Uterine smooth muscle cell (primary cell): ENCODE measurements around the gene MRGPRG. TPM values are rescaled to one million over a fixed set of nuclear protein-coding genes. Genes with fewer than 3 reads are reported as not detected.

ENCODE experiments used
- total RNA-seq: library from RNA; depleted of rRNA; stranded (reverse); fragments of >200 nt; gene quantifications from 2 replicates; pipeline ENCODE4 v1.2.3, GENCODE V29; 2014

Gene MRGPRG, protein sequence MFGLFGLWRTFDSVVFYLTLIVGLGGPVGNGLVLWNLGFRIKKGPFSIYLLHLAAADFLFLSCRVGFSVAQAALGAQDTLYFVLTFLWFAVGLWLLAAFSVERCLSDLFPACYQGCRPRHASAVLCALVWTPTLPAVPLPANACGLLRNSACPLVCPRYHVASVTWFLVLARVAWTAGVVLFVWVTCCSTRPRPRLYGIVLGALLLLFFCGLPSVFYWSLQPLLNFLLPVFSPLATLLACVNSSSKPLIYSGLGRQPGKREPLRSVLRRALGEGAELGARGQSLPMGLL
- not detected in 2 replicates for total RNA-seq

GRCh38 chr11:3218483-3219280 lies at the start of gene MRGPRG:
MRGPRG (minus strand) TSS chr11:3218813; CDS start chr11:3218813, 0 bp downstream.

DNA sequence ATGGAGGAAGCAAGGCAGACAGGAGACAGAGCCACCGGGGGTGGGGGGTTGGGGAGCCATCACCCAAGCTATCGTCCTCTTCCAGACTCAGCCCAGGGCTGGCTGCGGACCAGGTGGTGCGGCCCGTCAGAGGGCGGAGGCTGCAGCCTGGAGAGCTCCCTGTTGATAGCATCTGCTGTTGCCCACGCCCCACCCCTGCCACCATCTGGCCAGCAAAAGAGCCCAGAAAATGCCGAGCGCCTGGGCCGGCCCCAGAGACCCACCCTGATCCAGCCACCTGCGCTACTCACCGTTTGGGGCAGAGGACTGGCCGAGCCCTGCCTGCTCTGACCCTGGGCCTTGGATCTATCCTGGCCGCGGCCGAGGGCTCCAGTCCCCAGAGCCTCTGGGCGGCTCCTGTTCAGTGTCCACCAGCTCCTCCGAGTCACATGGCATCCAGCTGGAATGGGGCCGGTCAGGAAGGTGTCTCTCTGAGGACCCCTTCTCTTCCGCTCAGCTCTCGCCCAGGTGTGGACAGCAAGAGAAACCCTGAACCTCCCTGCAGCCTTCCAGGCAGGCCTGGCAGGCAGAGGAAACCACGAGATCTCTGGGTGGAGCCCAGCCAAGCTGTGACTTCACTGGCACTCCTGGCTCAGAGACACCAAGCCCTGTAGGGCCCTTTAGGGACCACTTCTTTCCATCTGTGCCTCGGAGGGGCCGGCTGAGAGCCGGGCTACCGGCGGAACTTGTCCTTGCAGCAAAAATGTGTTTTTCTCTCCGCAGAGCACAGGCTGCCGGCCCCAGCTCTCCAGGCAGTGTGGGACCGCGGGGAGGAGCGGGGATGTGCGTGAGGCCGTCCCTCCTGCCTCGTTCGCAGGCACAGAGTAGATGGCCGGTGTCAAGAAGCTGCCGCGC lies 13.5 kb upstream of the MRGPRG start, which contains the start of gene MRGPRE:
MRGPRE (minus strand) TSS at position 567 of the 894 bp plus-strand sequence. CDS start 3,618 bp downstream, outside the sequence.

Other genes with a start within 250 kb of the MRGPRG start
- gene NAP1L4, start 226.5 kb downstream of the MRGPRG start, total RNA-seq: 109 and 153 TPM in 2 replicates
- 116 and 134 TPM in 2 replicates for gene CARS1, start 161.4 kb downstream of the MRGPRG start, total RNA-seq
- 38.6 and 42.4 TPM in 2 replicates for gene OSBPL5, start 53.5 kb downstream of the MRGPRG start, total RNA-seq
- gene MRGPRE, start 13.6 kb upstream of the MRGPRG start, total RNA-seq: not detected in 2 replicates
- gene ZNF195, start 160.3 kb upstream of the MRGPRG start, total RNA-seq: 16.5 and 17.3 TPM in 2 replicates